DOHH2 (cell line): ENCODE measurements around the gene C11orf68.

Source experiments
- CTCF ChIP-seq: fragments of 200-600 bp; sonication (generic); IDR thresholded peaks from one replicate; pipeline ENCODE4 v1.5.1; 2014; ENCODE audit warnings: antibody characterized with exemption, mild to moderate bottlenecking, low read depth, low read length; ENCODE audit not compliant: poor library complexity, severe bottlenecking
- EZH2phosphoT487 ChIP-seq: fragments of 200-600 bp; sonication (generic); IDR thresholded peaks from 2 replicates; pipeline ENCODE4 v1.6.1; 2017; ENCODE audit warnings: borderline replicate concordance, mild to moderate bottlenecking, antibody characterized with exemption, low read length, moderate library complexity, mixed read lengths

GRCh38 chr11:65920372-65920802 lies 1.5 kb upstream of the C11orf68 start:
- TF ChIP-seq CTCF (no peak), EZH2phosphoT487 (no peak)
